GM12874 (cell line): ENCODE data around the gene FAM117A.

ENCODE experiments used
- CTCF ChIP-seq: IDR thresholded peaks from 2 replicates; pipeline ENCODE4 v1.5.1; 2011; ENCODE audit warnings: low read depth, mild to moderate bottlenecking, control low read depth, low read length, moderate library complexity; ENCODE audit not compliant: insufficient read depth

Gene FAM117A

GRCh38 chr17:49707608-49708514, 56.1 kb downstream of the FAM117A start, which contains the start of gene SLC35B1:
SLC35B1 (minus strand) TSS chr17:49707964; CDS start chr17:49707833, 131 bp downstream.
- peak; percentile 98 for TF ChIP-seq CTCF

DNA sequence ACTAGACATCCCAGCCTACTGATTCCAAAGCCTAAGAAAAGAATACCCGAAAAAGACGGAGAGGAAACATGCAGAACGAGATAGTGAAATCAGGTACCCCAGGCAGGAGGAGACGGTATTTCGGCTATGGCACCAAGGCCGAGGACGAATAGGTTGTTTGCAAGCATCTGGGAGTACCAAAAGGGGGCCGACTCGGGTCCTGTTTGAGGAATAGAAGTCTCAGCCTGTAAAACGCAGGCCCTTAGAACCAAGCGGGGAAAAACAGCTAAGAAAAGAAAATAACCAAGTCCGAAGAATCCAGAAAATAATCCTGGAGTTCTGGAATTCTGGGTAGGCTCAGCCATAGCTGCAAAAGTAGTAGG, 56.7 kb downstream of the FAM117A start:
- TF ChIP-seq CTCF, result no peak

GRCh38 chr17:49705254-49705653, 58.7 kb downstream of the FAM117A start:
- no peak for TF ChIP-seq CTCF

DNA sequence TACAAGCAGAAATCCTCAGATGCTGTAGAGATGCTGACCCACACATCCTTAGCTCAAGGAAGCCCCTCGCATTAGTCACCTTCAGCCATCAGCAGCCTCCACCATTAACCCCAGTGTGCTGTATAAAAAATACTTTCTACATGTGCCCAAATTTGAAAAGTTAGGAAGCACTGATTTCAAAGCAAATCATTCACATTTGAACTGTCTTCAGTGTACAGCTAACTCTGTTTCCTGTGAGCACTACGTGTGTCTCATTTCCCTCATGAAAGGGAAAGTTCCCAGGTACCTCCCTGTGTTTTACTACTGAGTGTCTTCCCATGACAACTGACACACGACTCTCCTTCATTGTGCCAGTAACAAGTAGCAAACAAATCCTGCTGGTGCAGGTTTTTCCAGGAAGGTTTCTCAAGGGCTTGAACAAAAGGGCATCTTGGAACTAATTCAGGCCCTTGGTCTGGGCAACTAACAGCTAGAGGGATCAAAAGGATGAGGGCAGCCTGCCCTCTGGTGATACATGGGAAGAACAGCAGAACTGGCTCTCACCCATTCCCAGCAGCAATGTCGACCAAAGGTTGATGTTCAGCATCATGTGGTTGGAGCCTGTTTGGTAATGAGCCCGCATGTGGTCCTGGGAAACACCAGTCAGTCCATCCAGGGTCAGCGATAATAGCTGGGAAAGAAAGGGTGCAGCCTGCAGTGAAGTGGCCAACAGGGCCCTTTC, 60.2 kb downstream of the FAM117A start:
- peak; percentile 35; the same call in 1 of the 2 replicates for TF ChIP-seq CTCF

DNA sequence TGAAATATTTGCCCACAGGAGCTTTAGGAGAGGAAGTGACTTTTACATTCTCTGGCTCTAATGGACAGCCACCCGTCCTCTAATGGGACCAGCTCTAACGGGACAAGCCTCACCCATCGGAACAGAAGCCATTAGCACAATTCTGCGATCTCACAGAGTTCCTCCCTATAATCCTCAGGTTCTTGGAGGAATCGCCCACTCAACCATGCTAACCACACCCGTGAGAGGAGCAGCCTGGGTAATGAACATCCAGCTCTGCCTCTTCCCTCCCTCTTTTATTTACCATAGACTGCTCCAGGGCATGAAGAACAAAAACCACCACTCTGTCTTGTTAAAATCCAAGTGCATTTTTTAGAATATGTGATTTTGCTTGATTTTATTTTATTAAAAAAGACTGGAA, 63.0 kb downstream of the FAM117A start:
- no peak for TF ChIP-seq CTCF

GRCh38 chr17:49699966-49700575, 63.9 kb downstream of the FAM117A start:
- TF ChIP-seq CTCF, result no peak

GRCh38 chr17:49698005-49698404, 65.9 kb downstream of the FAM117A start:
- no peak for TF ChIP-seq CTCF
